Fibroblast of pulmonary artery (primary cell): ENCODE measurements around the gene MYH10.

Experiments used
- DNase-seq: peaks from one replicate; pipeline ENCODE4 v3.0.0-alpha.2; 2010; ENCODE audit warnings: low read depth
- H3K4me3 ChIP-seq: replicated peaks from 2 replicates; pipeline ENCODE4 v1.5.1; 2011; ENCODE audit warnings: low read depth, mild to moderate bottlenecking, control low read depth, low read length, moderate library complexity
- CTCF ChIP-seq: IDR thresholded peaks from 2 replicates; pipeline ENCODE4 v1.5.1; 2011; ENCODE audit warnings: mild to moderate bottlenecking, control low read depth, low read length, inconsistent platforms; ENCODE audit errors: missing control alignments

MYH10 gene

GRCh38 chr17:8475227-8475626 is 155.3 kb downstream of the MYH10 start:
- no peak overlapping the region for H3K4me3 ChIP-seq
- DNase-seq, result no peak
- TF ChIP-seq CTCF, result no peak

GRCh38 chr17:8474826-8475225 is 155.7 kb downstream of the MYH10 start:
- no peak for DNase-seq
- no peak overlapping the region for H3K4me3 ChIP-seq
- TF ChIP-seq CTCF, result no peak

- no peak for TF ChIP-seq CTCF
- DNase-seq, result no peak
- no peak overlapping the region for H3K4me3 ChIP-seq
These were observed 156.9 kb downstream of the MYH10 start for GRCh38 chr17:8473451-8474192.

- TF ChIP-seq CTCF, result no peak
- DNase-seq, result no peak
- no peak overlapping the region for H3K4me3 ChIP-seq
These were observed 157.9 kb downstream of the MYH10 start for GRCh38 chr17:8472663-8473062.

GRCh38 chr17:8470447-8471047 is 160.0 kb downstream of the MYH10 start:
- peak; percentile 53 for DNase-seq
- no peak for TF ChIP-seq CTCF
- no peak overlapping the region for H3K4me3 ChIP-seq

- no peak for TF ChIP-seq CTCF
- H3K4me3 ChIP-seq, result no peak overlapping the region
- DNase-seq, result no peak
These were observed 160.6 kb downstream of the MYH10 start for GRCh38 chr17:8469964-8470363.

- H3K4me3 ChIP-seq, result no peak overlapping the region
- DNase-seq, result no peak
- no peak for TF ChIP-seq CTCF
These were observed 161.5 kb downstream of the MYH10 start for GRCh38 chr17:8468980-8469379.
